IPS-18a (cell line): Measurements from ENCODE around the gene NTRK1.

Experiments
- H3K27ac ChIP-seq: one replicate; pipeline ENCODE4 v1.5.1; 2013; ENCODE audit warnings: low read length
- H3K27me3 ChIP-seq: one replicate; pipeline ENCODE4 v1.6.1; 2013; ENCODE audit warnings: mild to moderate bottlenecking, low read length; ENCODE audit not compliant: control insufficient read depth, insufficient read depth
- H3K36me3 ChIP-seq: one replicate; pipeline ENCODE4 v1.6.1; 2013; ENCODE audit warnings: low read depth, low read length; ENCODE audit not compliant: control insufficient read depth
- H3K4me1 ChIP-seq: one replicate; pipeline ENCODE4 v1.6.1; 2013; ENCODE audit warnings: low read depth, low read length; ENCODE audit not compliant: control insufficient read depth
- H3K4me3 ChIP-seq: one replicate; pipeline ENCODE4 v1.5.1; 2013; ENCODE audit warnings: low read length
- H3K9ac ChIP-seq: one replicate; pipeline ENCODE4 v1.6.1; 2013; ENCODE audit warnings: mild to moderate bottlenecking, low read length, moderate library complexity
- H3K9me3 ChIP-seq: one replicate; pipeline ENCODE4 v1.6.1; 2013; ENCODE audit warnings: low read depth, low read length; ENCODE audit not compliant: control insufficient read depth

NTRK1 gene

DNA sequence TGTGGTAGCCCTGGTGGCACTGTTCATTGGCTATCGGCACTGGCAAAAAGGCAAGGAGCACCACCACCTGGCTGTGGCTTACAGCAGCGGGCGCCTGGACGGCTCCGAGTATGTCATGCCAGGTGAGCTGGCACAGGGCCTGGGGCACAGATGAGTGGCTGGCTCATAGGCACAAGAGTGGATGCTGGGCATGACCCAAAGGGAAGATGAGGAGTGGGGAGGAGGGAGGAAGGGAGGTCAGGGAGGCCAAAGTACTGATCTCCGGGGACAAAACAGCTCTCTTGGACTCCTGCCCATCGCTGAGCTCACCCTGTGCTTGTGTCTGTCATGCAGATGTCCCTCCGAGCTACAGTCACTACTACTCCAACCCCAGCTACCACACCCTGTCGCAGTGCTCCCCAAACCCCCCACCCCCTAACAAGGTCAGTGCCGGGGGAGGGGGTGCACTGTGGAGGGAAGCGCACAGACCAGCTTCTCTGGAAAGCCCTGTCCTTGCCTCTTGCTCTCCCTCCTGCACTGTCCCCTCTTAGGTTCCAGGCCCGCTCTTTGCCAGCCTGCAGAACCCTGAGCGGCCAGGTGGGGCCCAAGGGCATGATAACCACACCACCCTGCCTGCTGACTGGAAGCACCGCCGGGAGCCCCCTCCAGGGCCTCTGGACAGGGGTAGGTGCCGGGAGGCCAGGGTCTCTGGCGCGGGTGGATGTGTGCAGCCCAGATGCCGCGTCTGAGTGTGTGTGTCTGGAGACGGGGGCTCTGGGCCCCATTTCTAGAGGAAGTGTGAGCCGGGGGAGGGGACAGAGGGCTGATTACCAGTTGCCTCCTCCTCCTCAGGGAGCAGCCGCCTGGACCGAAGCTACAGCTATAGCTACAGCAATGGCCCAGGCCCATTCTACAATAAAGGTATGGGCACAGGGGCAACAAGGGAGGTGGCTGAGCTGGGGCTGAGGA, 52.5 kb downstream of the NTRK1 start:
- H3K9me3 ChIP-seq: no peaks in the 10 kb centered on the region
- no peak overlapping the region for H3K4me3 ChIP-seq
- no peaks in the 10 kb centered on the region for H3K36me3 ChIP-seq
- H3K27ac ChIP-seq: no peak overlapping the region
- peaks cover 15% of the 10 kb centered on the region for H3K27me3 ChIP-seq
- no peak overlapping the region for H3K9ac ChIP-seq
- H3K4me1 ChIP-seq: no peaks in the 10 kb centered on the region

DNA sequence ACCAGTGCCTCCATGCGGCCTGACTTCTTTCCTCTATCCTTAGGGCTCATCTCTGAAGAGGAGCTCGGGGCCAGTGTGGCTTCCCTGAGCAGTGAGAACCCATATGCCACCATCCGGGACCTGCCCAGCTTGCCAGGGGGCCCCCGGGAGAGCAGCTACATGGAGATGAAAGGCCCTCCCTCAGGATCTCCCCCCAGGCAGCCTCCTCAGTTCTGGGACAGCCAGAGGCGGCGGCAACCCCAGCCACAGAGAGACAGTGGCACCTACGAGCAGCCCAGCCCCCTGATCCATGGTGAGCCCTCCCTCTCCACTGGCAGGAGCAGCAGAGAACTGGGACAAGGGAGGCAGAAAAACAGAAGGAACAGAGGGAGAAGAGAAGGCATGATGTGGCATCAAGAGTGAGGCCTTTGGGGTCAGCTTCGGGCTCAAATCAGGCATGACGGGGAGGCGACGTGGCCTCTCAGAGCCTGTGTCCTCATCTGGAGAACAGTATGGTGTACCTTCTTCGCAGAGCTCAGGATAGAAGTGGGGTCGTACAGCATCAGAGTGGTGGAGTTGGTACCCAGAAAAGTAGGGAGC, 53.2 kb downstream of the NTRK1 start:
- no peak overlapping the region for H3K4me3 ChIP-seq
- no peaks in the 10 kb centered on the region for H3K36me3 ChIP-seq
- H3K9ac ChIP-seq: no peak overlapping the region
- no peaks in the 10 kb centered on the region for H3K9me3 ChIP-seq
- H3K27me3 ChIP-seq: peaks cover 22% of the 10 kb centered on the region
- no peaks in the 10 kb centered on the region for H3K4me1 ChIP-seq
- no peak overlapping the region for H3K27ac ChIP-seq

DNA sequence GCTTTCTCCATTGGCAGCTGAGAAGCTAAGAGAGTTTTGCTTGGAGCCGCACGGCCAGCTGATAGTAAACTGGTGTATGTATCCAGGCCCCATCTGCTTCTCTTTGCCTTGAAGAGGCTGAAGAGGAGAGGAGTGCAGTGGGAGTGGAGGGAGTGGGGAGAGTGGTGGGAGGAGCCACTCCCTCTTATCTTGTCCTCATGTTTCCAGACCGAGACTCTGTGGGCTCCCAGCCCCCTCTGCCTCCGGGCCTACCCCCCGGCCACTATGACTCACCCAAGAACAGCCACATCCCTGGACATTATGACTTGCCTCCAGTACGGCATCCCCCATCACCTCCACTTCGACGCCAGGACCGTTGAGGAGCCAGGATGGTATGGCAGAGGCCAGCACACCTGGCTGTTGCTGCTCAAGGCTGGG, 53.8 kb downstream of the NTRK1 start:
- Histone ChIP-seq H3K9me3 (no peaks in the 10 kb centered on the region), H3K9ac (no peak overlapping the region), H3K36me3 (no peaks in the 10 kb centered on the region), H3K4me1 (no peaks in the 10 kb centered on the region), H3K4me3 (no peak overlapping the region), H3K27me3 (peaks cover 28% of the 10 kb centered on the region), H3K27ac (no peak overlapping the region)

DNA sequence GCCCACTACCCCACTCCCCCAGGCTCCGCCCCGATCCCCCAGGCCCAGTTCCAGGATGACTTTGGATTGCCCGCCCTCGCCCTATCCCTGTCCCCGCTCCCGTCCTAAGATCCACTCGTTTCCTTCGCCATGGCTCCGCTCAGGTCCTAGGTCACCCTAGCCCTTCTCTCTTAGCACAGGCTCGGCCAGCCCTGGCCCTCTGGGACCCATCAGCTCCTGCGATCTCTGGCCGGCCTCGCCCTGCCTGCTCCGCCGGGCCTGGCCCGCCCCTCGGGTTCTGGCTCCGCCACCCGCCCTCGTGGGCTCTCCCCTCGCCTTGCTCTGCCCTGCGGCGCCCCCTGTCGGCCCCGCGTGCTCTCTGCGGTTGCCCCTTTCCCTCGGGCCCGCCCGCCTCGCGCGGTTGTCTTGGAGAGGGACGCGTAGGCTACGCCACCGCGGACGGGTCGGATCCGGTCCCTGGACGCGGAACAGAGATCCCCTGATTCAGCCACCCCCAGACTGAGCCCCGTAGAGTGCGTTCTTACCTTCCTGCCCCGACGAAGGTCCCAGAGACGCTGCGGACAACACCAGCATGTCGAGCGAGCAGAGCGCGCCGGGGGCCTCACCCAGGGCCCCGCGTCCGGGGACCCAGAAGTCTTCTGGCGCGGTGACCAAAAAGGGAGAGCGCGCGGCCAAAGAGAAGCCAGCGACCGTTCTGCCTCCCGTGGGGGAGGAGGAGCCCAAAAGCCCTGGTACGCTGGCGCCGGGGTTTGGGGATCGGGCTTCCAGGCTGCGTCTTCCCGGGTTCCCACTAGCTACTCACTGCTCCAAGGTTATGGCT, 59.8 kb downstream of the NTRK1 start, which contains the start of gene LRRC71:
Gene LRRC71, plus strand, starts transcription at position 400 of the 820 bp plus-strand sequence. Its CDS starts 172 bp downstream, at position 572.
- Histone ChIP-seq H3K36me3 (no peaks in the 10 kb centered on the region), H3K4me1 (peaks cover 3% of the 10 kb centered on the region), H3K4me3 (peak within 1 kb of the TSS; percentile 56), H3K9me3 (no peaks in the 10 kb centered on the region), H3K9ac (no peak within 1 kb of the TSS), H3K27ac (no peak within 1 kb of the TSS), H3K27me3 (peaks cover 76% of the 10 kb centered on the region)

DNA sequence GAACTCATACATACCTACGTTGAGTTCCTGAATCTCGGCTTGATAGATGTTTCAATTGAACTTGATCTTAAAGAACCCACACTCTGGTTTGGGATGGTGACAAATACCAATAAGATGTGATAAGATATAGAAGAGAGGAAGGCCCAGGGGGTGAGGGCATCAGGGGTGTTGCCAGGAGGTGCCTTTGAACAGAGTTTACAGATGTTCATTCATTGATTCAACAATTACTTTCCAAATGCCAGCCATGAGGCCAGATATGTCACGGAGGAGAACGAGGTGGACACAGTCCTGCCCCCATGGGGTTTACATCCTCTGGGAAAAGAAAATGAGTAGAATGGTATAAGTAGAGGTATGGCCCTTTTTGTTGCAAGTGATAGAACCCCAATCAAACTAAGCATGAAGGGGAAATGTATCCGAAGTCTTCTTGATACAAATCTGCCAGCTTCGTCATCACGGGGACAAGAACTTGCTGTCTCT, 60.4 kb downstream of the NTRK1 start:
- H3K36me3 ChIP-seq: no peaks in the 10 kb centered on the region
- no peaks in the 10 kb centered on the region for H3K9me3 ChIP-seq
- H3K9ac ChIP-seq: no peak overlapping the region
- H3K4me3 ChIP-seq: peak overlapping the region; percentile 56
- no peak overlapping the region for H3K27ac ChIP-seq
- H3K27me3 ChIP-seq: peaks cover 83% of the 10 kb centered on the region
- peaks cover 3% of the 10 kb centered on the region for H3K4me1 ChIP-seq

DNA sequence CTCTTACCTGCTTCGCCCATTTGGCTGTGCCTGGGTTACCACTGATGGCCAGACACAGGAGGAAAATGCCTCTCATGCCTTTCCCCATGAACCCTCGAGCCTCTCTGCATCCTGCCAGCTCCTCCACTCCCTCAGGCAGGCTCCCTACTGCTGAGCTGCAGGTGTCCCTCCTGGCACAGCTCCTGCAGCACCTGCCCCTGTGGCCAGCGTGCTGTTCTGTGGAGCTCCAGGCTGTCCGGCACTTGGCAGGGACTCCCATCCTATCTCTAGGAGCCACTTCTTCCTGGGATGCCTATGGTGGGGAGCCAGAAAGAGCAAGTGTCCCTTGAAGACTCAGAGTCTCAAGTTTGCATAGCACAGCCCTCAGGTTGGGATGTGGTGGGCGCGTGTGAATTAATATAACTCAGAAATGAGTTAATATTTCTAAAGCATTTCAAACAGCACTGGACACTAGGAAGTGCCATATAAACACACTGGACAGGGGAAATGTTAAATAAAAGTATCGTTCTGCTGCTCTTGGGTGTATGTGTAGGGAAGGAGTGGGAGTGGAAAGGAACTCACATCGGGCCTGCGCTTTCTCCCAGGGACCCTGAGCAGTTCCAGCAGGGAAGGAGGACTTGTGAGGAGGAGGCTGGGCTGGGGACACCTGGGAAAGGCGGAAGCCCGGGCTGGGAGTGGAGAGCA, 62.5 kb downstream of the NTRK1 start:
- peak overlapping the region; percentile 50 for H3K4me3 ChIP-seq
- H3K27ac ChIP-seq: no peak overlapping the region
- peaks cover 100% of the 10 kb centered on the region for H3K27me3 ChIP-seq
- H3K4me1 ChIP-seq: peaks cover 3% of the 10 kb centered on the region
- no peak overlapping the region for H3K9ac ChIP-seq
- H3K9me3 ChIP-seq: no peaks in the 10 kb centered on the region
- no peaks in the 10 kb centered on the region for H3K36me3 ChIP-seq

DNA sequence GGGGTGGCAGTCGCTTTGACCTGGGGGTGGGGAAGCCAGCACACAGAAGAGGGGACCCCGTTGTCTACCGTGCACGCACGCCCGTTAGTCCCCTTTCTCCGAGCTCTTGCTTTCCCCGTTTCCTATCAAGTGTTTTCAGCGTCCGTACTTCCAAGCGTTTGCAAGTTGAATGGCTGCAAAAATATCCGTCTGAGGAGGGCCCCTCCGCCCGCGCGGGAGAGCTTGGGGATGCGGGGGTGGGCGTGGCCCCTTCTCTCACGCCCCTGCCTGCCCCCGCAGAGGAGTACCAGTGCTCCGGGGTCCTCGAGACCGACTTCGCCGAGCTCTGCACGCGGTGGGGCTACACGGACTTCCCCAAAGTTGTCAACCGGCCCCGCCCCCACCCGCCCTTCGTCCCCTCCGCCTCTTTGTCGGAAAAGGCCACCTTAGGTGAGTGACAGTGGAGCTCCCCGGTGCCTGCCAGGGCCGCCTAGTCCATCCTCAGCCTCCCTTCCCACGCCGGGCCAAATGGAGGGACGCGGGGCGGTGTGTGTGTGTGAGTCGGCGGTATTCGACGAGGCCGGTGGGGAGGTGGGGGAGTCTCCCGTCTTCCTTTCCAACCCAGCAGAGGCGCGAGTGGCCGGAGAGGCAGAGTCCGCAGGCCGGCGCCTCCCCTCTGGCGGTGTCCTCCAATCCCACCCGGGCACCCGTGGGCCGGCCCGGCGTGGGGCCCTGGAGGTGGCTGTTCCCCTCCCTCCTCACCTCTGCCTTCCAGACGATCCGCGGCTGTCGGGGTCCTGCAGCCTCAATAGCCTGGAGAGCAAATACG, 63.2 kb downstream of the NTRK1 start:
- Histone ChIP-seq H3K4me1 (peaks cover 3% of the 10 kb centered on the region), H3K4me3 (peak overlapping the region; percentile 50), H3K9ac (no peak overlapping the region), H3K9me3 (no peaks in the 10 kb centered on the region), H3K27me3 (peaks cover 100% of the 10 kb centered on the region), H3K27ac (no peak overlapping the region), H3K36me3 (no peaks in the 10 kb centered on the region)

DNA sequence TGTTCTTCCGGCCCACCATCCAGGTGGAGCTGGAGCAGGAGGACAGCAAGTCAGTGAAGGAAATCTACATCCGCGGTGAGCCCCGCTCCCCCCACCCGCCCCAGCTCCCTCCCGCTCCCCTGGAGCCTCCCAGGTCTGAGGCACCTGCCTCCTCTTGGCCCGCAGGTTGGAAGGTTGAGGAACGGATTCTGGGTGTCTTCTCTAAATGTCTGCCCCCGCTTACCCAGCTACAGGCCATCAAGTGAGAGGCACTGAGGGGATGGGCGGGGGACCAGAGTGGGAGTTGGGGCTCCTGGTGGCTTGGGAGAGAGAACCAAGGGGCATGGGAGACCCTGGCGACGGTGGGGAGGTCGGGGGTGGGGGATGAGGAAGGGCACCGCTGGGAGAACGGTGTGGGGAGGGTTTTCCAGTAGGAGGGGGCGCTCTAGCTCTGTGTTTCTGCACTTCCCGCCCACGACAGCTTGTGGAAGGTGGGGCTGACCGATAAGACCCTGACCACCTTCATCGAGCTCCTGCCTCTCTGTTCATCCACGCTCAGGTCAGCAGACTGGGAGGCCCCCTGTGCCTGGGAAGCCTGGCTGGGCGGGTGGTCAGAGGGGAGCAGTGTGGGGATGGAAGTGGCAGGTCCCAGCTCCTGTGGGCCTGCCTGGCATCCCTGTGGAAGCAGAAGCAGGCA, 64.0 kb downstream of the NTRK1 start:
- Histone ChIP-seq H3K9me3 (no peaks in the 10 kb centered on the region), H3K4me1 (peaks cover 3% of the 10 kb centered on the region), H3K27me3 (peaks cover 100% of the 10 kb centered on the region), H3K27ac (no peak overlapping the region), H3K4me3 (peak overlapping the region; percentile 50), H3K36me3 (no peaks in the 10 kb centered on the region), H3K9ac (no peak overlapping the region)

DNA sequence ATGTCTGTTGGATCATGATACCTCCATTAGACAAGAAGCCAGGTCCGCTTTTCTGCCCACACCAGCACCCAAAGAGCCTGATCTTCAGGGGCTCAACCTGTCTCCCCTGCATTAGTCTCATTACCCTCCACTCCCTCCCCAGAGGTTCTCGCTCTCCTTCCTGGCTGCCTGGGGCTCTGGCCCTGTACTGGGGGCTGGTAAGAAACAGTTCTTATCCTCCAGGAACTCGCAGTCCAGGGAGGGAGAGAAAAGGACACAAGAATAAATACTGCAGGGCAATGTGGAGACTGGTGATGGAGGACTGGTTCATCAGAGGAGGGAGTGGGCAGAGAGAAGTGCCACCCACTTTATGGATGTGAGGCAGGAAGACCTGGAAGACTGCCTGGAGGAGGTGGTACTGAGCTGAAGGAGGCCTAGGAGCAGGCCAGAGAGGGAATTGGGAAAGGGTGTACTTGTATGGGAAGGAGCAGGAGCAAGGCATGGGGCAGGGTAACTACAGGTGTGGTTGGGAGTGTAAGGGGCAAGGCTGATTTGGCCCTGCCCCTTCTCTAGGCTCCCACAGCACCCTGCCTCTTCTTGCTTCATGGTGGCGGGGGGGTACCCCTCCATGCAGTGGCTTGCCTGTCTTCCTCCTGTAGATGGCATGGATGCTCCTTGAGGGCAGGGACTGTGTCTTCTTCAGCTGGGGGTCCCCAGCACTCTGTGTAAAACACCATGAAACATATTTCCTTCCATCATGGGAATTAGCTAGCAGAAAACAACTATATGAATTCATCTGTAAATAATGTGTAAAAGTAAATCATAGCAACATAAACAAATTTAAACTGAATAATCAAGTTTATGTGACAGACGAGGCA, 64.7 kb downstream of the NTRK1 start:
- H3K4me3 ChIP-seq: no peak overlapping the region
- H3K27me3 ChIP-seq: peaks cover 92% of the 10 kb centered on the region
- H3K9ac ChIP-seq: no peak overlapping the region
- no peaks in the 10 kb centered on the region for H3K9me3 ChIP-seq
- H3K27ac ChIP-seq: no peak overlapping the region
- H3K4me1 ChIP-seq: peaks cover 3% of the 10 kb centered on the region
- H3K36me3 ChIP-seq: no peaks in the 10 kb centered on the region
